ENCODE results near the gene OSBPL7. TPM values are rescaled to one million over a fixed set of nuclear protein-coding genes. Genes with fewer than 3 reads are reported as not detected.

The OSBPL7 gene
- 39.3 TPM for total RNA-seq

DNA sequence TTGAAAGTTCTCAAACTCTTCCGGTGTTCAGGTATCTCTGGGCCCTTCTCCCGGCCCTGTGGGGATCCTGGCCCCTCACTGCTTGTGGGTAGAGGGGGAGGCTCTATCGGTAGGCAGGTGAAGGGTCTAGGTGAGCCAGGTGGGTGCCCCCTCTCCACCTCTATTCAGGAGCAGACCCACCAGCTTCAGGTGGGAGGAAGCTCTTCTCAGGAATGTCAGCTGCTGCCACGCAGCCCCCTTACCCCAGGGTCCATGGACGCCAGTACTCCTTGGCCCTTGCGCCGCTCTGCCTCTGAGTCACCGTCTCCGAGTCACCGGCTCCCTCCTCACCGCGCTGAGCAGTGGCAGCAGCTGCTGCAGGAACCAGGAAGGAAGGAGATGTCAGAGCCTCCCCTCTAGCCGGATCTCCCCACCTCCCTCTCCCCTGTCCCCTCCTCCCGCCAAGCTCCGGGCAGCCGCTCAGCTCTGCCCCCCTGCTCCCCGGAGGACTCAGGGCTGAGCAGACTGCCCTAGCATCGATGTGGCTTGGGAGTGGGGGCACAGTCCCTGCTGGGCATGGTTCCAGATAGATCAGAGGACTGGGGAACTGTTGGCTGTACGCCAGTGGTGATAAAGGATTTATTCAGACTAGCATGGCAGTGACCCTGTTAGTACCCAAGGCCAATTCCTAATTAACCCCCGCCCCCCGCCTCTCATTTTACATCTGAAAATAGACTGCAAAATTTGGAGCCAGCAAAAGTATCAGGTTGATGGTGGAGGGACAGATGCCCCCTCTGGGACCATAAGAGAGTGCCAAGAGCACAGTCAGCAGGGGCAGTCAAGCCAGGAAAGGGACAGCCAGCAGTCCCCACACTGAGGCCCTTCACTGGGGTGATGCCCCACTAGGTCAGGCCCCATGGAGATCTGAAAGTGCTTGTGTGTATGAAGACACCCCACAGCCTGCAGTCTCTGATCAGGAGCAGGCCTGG lies at the start of gene OSBPL7:
TSS of gene OSBPL7 (minus strand) at position 371 of the 968 bp plus-strand sequence. CDS start 1,516 bp downstream, outside the sequence.
- peak; percentile 70 for DNase-seq (ENCODE audit: low spot score)

DNA sequence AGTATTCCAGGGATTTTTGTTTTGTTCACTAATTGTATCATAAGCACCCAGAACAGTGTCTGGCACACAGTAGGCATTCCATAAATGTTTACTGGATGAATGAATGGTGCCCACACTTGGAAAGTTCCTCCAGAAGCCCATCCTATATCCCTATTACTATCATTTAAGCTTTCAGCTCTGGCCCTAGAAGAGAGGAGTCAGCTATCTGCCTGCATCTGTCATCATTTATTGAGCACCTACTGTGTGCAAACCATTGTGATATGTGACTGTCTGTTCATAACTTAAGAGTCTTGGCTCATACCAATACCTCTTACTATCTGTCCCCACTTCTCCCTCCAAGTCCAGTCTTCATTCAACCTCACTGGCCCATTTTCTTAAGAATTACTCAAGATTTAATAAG lies 49.5 kb upstream of the OSBPL7 start:
- DNase-seq (ENCODE audit: low spot score): no peak

DNA sequence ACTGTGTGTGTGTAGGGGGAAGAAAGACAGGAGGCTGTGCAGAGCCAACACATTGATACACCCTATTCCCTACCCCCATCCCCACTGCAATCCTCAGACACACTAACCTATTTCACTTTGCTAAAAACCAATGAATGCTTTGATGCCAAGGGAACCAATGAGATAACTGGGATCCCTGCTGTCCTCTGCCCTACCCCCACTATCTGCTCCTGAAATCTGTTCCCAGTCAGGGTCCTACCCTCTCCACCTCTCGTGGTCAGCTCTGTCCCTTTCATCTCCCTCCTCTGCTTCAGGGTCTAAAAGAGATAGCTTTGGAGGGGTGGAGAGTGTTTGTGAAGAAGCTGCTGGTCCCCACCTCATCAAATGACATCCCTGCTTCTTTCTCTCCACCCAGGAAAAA lies 48.5 kb upstream of the OSBPL7 start:
- DNase-seq (ENCODE audit: low spot score): no peak

- no peak for DNase-seq (ENCODE audit: low spot score)
Measured at GRCh38 chr17:47869114-47869513, 47.5 kb upstream of the OSBPL7 start.

GRCh38 chr17:47867813-47868533 lies 46.4 kb upstream of the OSBPL7 start:
- no peak for DNase-seq (ENCODE audit: low spot score)

GRCh38 chr17:47866941-47867340 lies 45.3 kb upstream of the OSBPL7 start:
- DNase-seq (ENCODE audit: low spot score): no peak

- DNase-seq (ENCODE audit: low spot score): no peak
Measured at GRCh38 chr17:47864791-47865216, 43.2 kb upstream of the OSBPL7 start.

- DNase-seq (ENCODE audit: low spot score): no peak
Measured at GRCh38 chr17:47862621-47863440, 41.2 kb upstream of the OSBPL7 start.

- no peak for DNase-seq (ENCODE audit: low spot score)
Measured at GRCh38 chr17:47860386-47860785, 38.8 kb upstream of the OSBPL7 start.

- DNase-seq (ENCODE audit: low spot score): no peak
Measured at GRCh38 chr17:47857551-47858455, 36.2 kb upstream of the OSBPL7 start.

DNA sequence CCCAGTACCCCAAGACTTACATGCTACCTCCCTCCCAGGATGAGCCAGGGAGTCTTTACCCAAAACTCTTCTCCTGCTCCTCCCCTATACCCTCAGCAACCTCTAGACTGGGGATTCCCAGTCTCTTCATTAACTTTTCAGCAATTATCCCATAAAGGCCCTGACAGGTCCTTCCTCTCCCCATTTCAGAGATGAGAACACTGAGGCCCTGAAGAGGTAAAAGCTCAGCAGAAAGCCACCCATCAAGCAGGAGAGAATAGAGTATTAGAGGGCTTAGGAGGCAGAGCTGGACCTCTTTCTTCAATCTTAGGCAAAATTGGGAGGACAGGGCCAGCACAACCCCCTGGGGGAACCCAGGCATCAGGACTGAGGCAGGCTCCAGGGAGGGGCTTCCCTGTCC lies 35.2 kb upstream of the OSBPL7 start:
- DNase-seq (ENCODE audit: low spot score): no peak

DNA sequence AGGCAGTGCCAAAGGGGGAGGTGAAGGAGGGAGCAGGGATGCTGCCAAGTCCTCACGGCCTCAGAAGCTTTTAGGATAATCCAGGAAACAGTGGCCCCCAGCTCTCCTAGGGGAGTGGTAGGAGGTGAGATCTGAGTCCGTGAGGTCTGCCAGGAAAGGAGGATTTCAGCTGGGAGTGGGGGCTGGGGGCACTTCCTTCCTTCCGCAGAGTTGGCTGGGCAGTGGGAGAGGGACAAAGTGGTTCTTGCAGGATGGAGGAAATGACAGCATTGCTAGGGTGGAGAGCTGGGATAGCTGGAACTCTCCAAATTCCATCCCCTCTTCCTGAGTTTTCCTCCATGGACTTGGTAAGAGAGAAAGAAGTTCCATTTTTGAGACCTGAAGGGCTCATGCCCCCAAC lies 34.1 kb upstream of the OSBPL7 start:
- DNase-seq (ENCODE audit: low spot score): no peak

DNA sequence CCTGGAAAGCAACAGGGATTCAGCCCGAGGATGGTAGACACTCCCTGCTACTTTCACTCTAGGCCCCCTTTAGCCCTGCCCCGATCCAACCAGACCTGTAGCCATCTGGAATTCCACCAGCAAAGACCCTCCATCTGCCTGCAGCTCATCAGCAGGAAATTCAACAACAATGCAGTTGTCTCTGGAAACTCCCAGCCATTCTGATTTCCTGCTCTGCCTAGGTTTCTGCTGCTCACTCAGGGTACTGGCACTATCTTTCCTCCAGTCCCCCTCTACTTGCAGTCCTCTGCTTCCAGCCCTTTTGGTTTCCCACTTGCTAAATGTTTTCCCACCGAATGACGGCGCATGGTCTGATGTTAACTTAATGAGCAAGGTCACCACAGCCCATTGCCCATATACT lies 32.0 kb upstream of the OSBPL7 start:
- no peak for DNase-seq (ENCODE audit: low spot score)

- DNase-seq (ENCODE audit: low spot score): no peak
Measured at GRCh38 chr17:47852113-47852949, 30.7 kb upstream of the OSBPL7 start.

- no peak for DNase-seq (ENCODE audit: low spot score)
Measured at GRCh38 chr17:47851764-47852112, 30.1 kb upstream of the OSBPL7 start.

- DNase-seq (ENCODE audit: low spot score): peak; percentile 70
Measured at GRCh38 chr17:47850692-47851573, 29.3 kb upstream of the OSBPL7 start, which contains the start of gene SP6. SP6 (minus strand) TSS chr17:47851163; CDS start chr17:47848429, 2,734 bp downstream.

DNA sequence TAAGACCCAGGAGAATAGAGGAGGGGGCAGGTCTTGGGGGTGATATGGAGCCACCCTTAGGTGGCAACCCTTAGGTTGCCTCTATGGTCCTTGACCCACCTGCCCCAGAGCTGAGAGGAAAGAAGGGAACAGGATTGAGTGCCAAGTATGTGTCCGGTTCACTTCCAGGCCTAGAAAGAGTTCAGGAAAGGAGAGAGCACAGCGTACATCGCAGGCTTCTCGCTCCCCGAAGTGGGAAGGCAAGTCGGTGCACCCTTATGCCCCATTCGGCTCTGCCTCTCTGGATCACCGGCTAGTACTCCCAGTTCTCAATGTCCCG lies 28.7 kb upstream of the OSBPL7 start:
- no peak for DNase-seq (ENCODE audit: low spot score)

GRCh38 chr17:47848198-47848513 lies 26.6 kb upstream of the OSBPL7 start:
- DNase-seq (ENCODE audit: low spot score): no peak
